Embryonic facial prominence (tissue), 1 donor: ENCODE measurements around the gene ATG16L2.
"Not testable (repeated sequence)": the region's sequence is repeated elsewhere in the genome, so short reads cannot be mapped to it uniquely, and the experiment has no call there.

Experiments used
- DNase-seq: peaks from one replicate; pipeline ENCODE4 v3.0.0-alpha.2; 2016; ENCODE audit errors: extremely low spot score

Gene ATG16L2

DNA sequence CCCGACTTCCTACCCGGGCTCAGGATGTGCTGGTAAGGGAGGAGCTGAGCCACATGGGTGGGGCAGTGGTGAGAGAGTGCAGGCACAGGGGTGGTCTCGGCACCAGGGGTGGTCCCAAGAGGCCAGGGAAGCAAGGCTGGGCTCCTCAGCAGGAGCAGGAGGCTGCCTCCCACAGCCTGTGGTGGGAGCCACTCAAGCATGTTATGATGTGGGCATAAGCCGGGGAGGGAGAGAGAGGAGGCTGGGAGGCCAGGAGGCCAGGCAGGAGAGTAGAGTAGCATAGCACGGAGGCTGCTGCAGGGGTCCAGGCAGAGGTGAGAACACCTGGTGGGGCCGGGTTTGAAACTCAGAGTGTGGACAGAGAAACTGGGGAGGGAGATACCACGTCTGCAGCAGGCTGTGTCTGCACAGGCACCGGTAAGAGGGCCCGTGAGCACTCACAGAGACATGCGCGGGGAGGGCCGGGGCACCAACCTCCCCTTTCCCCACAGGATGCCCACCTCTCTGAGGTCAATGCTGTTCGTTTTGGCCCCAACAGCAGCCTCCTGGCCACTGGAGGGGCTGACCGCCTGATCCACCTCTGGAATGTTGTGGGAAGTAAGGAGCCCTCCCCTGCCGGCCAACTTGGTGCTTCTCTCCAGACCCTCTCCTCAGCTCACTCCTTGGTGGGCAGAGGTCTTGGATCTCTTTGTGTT lies 10.7 kb downstream of the ATG16L2 start:
- DNase-seq = no peak

DNA sequence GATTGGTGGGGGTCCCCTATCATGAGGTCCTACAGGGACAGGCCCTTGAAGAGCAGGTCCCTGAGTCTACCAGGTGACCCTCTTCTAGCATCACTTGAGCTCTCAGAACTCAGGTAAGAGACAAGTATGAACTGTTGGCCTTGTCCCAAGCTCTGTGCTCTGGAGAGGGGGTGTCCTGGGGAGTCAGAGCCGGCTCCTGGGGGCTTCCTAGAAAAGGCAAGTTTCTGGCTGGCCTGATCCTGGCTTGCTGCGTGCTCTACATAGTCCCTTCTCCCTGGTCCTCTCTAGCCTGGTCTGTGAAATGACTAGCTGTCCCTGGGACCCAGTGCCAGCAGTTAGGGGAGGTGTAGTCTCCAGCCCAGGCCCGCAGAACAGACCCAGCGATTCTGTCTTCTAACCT lies 11.4 kb downstream of the ATG16L2 start:
- DNase-seq = no peak

DNA sequence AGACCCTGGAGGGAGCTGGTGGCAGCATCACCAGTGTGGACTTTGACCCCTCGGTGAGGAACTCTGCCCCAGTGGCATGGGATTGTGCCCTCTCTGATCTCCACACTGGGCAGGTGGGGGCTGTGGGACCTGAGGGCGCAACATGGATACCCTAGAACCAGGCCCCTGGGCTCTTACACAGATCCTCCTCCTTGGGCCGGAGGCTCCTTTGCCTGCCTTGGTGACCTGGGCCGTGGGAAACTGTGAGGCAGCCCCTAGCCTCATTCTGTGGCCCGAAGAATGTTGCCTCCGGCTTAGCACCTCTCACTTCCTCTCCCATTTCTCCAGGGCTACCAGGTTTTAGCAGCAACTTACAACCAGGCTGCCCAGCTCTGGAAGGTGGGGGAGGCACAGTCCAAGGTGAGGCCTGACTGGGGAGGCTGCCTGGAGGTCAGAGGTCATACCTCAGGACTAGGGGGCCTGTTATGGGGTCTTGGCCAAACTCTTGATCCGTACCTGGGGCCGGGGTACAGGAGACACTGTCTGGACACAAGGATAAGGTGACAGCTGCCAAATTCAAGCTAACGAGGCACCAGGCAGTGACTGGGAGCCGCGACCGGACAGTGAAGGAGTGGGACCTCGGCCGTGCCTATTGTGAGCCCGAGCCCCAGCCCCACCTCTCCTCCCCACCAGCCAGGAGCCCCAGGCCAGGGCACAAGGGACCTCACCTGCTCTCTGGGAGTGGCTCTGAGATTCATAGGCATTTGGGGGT lies 12.2 kb downstream of the ATG16L2 start:
- DNase-seq = no peak

DNA sequence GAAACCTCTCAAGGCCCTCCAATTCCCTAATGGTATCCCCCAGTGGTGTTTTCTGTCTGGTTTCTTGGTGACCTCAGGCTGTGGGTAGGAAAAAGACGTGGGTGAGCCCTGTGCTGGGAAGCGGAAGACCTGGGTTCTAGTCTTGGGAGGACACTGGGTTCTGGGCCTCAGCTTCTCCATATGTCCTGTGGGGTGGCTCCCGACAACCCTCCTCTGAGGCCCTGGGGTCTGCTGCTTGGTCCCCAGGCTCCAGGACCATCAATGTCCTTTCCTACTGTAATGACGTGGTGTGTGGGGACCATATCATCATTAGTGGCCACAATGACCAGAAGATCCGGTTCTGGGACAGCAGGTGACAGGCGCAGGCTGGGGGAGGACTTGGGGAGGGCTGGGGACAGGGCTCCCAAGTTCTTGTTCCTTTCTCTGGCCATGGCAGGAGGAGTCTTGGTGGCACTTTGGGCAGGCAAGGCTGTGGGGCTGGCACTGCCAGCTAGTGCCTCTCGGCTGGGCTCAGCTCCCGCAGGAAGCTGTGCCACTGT lies 12.8 kb downstream of the ATG16L2 start:
- DNase-seq = no peak

DNA sequence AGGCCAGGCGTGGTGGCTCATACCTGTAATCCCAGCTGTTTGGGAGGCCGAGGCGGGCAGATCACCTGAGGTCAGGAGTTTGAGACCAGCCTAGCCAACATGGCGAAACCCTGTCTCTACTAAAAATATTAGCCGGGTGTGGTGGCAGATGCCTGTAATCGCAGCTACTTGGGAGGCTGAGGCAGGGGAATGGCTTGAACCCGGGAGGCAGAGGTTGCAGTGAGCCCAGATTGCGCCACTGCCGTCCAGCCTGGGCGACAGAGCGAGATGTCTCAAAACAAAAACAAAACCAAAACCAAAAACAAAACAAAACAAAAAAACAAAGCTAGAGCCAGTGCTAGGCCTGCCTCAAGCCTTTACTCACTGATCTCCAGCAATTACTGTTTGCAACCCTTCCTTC lies 13.4 kb downstream of the ATG16L2 start:
- DNase-seq = not testable (repeated sequence)

DNA sequence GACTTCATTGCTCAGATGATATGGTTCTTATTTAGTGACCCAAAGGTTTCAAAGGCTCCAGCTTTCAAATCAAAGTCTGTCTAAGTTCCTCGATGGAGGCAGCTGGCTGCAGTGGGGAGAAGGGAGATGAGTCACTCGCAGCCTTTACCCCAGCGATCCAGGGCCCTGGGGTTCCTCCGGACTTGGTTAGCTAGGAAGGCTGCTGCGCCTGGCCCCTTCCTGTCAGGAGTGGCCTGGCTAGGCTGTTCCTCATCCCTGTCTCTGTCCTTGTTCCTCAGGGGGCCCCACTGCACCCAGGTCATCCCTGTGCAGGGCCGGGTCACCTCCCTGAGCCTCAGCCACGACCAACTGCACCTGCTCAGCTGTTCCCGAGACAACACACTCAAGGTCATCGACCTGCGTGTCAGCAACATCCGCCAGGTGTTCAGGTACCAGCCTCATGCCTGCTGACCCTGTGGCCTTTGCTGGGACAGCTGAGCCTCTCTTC lies 13.9 kb downstream of the ATG16L2 start:
- DNase-seq = no peak

DNA sequence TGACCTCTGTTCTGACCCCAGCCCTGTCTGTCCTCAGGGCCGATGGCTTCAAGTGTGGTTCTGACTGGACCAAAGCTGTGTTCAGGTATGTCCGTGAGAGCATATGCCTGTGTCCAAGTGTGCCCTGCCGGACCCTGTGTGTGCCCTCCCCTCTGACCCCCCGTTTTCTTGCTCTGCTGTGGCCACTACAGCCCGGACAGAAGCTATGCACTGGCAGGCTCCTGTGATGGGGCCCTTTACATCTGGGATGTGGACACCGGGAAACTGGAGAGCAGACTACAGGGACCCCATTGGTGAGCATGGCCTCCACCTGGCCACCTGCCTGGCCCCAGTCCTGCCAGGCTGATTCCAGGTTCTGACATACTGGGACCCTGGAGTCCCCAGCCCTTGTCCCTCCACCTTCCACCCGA lies 14.5 kb downstream of the ATG16L2 start:
- DNase-seq = no peak

DNA sequence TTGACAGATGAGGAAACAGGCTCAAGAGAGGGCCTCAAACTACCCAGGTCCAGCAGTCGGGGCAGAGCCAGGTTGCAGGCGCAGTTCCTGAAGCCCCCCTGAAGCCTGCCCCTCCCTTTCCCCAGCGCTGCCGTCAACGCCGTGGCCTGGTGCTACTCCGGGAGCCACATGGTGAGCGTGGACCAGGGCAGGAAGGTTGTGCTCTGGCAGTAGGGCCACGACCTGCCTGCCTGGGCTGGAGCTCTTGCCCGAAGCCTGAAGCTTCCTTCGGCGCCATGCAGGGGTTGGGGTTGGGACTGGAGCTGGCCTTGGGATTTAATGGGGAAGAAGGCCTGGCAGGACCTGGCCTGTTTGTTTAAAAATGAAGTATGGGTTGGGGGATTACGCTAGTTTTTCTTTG lies 15.0 kb downstream of the ATG16L2 start:
- DNase-seq = no peak

DNA sequence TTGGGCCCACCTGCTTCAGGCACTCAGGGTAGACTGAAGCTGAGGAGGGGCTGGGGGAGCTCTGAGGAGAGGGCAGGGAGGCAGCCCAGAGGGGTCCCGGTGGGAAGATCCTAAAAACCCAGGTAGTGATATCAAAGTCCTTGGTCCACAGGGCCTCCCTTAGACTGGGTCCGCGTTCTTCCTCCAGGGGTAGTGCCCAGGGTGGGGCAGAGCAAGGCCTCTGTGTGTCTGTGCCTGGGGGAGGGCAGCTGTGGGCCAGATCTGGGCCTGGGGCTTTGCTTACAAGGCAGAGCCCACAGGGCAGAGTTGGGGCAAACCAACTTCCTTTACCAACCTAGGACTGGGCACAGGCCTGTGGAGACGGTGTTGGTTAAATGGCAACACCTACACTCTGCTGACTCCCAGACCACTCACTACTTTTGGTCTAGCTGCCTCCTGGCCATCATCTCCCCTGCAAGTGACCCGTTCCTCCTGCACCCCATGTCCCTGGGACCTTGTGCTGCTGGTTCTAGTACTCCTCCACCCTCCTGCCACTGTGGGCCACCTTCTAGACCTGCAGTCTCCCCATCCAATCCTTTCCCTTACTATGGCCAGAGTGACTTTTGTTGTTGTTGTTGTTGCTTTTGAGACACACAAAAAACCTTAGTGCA lies 15.8 kb downstream of the ATG16L2 start:
- DNase-seq = no peak

DNA sequence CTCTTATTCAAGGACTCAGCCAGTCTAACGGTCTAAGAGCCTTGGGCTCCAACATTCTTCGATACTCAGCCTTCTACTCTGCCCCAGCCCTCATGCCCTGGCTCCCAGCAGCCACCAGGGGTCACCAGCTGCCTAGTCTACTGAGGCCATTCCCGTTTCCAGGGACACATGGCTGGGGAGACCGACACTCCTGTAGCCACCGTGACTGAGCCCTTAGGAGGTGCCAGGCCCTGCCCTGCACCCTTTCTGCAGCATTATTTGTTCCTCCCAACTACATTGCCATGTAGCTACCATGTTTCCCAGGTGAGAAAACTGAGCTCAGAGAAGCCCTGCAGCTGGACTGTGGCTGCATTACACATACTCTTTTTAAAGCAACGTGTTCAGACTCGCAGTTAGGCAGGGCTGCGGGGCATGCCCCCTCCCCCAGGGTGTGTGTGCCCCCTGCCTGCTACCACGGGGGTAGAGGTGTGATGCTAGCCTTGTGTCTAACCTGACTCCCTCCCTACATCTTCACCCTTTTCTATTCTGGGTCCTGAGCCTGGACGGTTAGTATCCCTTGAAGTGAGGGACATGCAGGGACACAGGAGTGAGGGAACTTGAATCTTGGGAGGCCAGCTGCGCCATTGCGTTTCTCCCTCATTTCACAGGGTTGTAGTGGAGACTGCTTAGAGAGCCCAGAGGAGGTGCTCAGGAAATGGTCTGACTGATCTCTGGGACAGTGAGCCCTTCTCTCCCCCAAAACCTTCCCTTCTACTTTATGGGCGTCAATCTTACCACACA lies 17.5 kb downstream of the ATG16L2 start:
- peak; percentile 69 for DNase-seq

DNA sequence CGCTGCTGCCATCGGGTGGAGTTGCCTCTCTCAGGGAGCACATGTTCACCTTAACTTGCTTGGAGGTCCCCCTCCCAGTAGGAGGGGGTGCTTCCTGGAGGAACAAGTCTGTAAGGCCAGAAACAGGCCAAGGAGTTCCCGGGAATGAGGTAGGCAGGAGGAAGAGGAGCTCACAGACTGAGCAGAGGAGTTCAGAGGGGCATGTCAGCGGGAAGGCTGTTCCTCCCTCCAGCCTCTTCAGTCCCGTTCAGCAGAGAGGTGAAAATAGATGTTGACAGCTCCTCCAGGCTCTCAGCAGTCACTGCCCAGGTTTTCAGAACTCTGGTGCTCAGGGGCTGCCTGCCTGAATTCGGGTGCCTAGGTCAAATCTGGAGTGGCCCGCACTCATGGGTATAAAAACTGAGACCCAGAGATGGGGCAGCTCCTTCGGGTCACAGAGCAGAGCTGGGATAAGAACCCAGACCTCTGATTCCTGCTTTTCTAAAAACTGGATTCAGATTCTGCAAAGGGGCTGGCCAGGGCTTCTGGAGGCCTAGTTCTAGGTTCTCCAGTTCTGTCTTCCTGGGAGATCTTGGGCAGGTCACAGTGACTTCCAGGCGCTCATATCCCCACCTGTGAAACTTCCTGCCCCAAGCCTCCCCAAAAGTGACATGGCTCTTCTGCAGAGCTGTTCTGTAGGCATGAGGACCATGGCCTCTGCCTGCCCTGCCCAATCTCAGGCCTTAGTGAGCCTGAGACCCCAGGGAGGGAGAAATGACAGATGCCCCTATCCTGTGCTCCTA lies 18.3 kb downstream of the ATG16L2 start:
- no peak for DNase-seq

DNA sequence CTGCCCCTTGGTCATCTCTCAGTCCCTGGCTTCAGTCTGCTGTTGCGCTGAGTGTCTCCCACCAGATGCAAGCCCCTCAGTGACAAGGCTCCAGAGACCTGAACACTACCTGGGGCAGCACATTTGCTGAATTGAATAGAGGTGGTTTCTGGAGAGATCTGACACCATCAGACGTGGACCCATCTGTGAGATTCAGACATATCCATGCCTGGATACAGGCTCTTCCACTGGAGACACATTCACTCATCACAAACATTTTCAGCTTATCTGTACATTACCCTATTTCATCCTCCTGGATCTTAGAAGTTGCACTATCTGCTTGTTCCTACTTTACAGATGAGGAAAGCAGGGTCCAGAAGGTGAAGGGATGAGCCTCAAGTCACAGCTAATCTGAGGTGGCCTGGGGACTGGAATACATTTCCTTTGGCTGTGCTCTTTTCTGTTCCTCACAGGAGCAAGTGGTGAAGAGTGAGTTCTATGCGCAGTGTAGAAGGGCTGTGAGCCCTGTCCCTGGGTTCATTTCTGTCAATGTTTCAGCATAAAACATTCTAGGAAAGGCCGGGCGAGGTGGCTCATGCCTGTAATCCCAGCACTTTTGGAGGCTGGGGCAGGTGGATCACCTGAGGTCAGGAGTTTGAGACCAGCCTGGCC lies 19.0 kb downstream of the ATG16L2 start:
- no peak for DNase-seq

DNA sequence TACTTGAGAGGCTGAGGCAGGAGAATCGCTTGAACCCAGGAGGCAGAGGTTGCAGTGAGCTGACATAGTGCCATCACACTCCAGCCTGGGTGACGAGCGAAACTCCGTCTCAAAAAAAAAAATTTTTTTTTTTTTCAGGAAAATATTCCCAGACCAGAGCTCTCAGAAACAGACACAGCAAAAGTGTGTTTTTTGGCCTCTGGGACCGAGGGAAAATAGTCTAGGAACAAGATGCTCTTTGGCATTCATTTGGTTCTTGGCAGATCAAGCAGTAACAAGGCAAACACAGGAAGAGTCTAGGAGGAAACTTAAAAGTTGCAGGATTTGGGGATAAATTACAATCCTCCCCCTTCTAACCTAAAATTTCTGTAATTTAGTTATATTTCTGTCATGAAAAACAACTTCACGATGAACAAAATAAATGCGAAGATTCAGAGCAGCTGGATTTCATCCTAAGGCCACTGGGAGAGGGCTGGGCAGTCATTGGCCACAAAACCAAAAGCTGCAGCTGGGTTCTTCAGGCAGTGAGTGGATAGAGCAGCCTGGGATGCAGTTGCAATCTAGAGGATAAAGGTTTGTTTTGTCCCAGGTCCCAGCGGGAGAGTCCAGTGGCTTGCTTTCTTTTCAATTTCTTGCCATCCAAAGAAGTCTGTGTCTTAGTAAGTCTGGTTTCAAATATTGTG lies 19.7 kb downstream of the ATG16L2 start:
- DNase-seq = no peak

DNA sequence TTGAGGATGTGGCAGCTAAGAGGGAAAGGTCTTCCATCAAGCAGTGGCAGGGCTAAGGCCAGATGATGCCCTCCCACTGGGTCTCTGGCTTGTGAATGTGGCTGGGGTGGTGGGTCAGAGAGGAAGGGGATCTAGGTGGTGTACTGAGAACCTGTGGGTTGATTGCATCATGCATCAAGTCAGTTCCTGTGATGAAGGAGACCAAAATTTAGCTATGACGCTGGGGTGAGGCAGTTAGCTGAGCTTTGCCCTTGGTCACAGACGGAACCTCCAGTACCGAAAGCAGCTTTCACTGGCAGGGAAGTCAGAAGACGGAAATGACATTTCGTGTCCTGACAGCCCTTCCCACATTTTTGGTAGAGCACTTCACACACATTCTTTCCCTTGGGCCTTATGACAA lies 20.7 kb downstream of the ATG16L2 start:
- no peak for DNase-seq

DNA sequence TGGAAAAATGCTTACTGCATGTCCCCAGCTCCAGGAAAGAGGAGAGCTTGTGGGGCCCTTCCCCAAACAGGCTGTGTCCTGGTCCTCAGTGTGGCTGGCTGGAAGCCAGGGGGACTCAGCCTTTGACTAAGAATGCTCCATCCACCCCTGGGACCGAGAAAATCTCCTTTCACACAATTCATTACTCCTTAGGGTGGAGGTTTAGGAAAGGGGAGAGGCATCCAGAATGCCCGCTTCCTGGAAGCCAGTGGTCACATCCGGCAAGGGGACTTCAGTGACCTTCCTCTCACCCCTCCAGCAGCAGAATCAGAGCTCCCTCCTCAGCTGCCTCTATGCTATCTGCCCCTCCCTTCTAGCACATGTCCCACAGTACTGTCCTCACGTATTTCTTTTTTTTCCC lies 21.9 kb downstream of the ATG16L2 start:
- DNase-seq = no peak

DNA sequence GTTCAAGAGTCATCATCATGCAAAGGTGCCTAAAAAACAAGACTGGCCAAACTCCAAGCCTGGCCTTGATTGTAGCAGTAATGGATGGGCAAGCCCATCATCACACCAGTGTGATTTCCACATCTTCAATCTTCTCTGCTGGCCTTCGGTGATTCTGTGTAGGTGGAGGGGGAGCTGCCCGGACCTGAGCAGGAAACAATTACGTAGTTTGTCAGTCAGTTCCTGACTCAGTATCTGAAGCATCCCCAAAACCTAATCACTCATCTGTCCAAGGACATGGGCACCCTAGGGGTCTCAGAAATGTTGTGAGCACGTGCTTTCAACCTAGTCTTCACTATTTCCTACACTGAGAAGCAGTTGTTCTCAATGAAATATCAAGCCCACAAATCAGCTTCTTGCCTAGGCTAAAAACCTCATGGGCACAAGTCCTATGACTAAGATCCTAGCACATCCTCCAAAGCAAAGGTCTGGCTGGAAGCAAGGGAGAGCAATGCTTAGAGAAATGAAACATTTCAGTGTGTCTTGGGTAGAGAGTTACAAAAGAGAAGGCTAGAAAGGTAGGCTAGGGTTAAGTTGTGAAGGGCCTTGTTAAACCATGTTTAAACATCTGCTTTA lies 24.6 kb downstream of the ATG16L2 start:
- no peak for DNase-seq

DNA sequence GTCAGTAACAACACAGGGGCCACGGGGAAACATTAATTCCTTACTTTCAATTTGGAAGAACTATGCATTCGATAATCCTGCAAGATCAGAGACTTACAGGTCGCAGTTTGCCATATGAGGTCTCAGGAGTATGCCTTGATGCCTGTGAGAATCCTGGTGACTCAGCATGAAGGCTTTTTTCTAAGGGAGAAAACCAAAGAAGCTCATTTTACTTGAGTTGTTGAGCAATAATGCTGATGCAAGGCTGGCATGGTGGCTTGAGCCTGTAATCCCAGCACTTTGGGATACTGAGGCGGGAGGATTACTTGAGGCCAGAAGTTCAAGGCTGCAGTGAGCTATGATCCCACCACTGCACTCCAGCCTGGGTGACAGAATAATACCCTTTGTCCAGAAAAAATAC lies 26.6 kb downstream of the ATG16L2 start:
- no peak for DNase-seq

DNA sequence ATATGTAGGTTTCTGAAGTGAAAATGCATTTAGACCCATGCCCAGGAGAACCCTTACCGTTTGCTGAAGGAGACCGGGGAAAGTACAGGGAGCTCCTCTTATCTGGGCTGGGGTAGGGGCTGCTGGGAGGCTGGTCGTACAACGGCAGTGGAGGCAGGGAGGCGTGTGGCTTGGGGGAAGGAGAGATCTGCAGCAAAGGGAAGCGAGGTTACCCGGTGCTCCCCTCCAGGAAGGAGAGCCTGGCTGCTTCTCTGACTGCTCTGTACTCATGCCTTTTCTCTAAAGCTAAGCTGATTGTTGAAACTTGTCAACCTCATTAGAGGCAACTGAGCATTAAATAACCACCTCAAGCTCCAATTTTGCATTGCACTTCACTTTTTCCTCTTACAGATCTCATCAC lies 27.2 kb downstream of the ATG16L2 start:
- DNase-seq = no peak

DNA sequence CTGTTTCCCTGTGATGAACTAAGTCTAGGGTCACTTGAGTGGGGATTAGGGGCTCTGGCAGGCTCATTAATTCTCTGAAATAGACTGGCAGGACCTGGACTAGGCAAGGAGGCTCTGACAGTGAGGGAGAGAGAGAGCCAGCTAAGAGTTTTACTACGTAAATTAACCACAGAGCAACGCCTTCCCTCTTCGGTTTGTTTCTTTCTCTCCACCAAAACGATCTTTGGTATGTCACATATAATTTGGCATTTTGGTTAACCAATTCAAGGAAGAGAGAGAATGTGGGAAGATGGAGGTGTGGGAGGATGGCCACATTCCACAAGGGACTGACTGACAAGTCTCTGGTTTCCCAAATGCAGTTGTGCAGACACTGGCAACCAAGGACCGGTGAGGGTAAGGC lies 27.9 kb downstream of the ATG16L2 start:
- DNase-seq = no peak
